Pons (tissue), 1 donor: ENCODE measurements around the gene IFI27L2.

Experiments used
- DNase-seq: peaks from one replicate; pipeline ENCODE4 v3.0.0-alpha.2; 2016; ENCODE audit warnings: low spot score

IFI27L2 gene

GRCh38 chr14:94152676-94153075 lies 23.3 kb upstream of the IFI27L2 start:
- DNase-seq: no peak

- DNase-seq: no peak
These were observed 16.6 kb upstream of the IFI27L2 start for GRCh38 chr14:94145902-94146527.

DNA sequence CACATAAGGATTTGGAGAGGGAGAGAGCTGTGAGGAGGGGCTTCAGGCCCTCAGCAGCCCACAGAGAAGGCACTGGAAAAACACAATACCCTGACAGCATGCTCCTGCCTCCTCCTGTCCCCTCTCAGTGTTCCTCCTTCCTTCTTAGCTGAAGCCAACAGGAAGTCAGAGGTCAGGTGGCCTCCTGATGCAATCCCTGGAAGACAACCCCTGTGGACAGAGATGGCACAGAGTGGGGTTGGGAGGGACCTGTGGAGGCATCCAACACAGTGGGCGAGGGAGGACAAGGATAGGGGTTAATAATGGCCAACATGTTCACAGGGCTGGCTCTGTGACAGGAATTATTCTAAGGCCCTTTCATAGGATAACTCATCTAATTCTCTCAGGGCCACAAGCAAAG lies 15.4 kb upstream of the IFI27L2 start:
- peak; percentile 13 for DNase-seq

GRCh38 chr14:94143711-94144110 lies 14.3 kb upstream of the IFI27L2 start:
- DNase-seq: no peak

DNA sequence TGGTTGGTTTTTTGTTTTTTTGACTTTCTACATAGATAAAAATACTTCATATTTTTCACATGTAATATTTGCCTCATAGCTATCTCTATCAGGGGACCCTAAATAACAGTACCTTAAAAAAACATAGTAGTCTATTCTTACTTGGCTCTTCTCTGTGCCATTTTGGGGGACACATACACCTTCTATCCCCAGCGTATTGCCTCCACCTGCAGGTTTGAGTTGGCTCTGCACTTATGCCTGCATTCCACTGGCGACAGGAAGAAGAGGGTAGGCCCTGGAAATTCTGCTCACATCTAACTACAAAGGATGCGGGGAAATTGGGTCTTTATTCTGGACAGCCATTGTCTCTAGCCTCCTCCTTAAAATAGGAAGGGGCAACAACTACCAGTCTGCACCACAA lies 13.8 kb upstream of the IFI27L2 start:
- no peak for DNase-seq

- DNase-seq: no peak
These were observed 13.4 kb upstream of the IFI27L2 start for GRCh38 chr14:94142836-94143235.

DNA sequence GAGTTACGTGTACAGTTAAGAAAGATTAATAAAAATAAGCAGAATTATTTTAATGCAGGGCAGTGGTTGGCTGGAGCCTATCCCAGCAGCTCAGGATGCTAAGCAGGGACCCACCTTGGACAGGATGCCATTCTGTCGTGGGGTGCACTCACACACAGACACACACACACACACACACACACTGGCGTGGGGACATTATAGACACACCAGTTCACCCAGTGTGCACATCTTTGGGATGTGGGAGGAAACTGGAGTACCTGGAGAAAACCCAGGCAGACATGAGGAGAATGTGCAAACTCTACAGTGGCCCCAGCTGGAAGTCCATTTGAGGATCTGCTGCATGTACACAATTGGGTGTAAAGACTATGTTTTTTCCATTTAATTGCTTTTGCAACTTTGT lies 12.8 kb upstream of the IFI27L2 start:
- no peak for DNase-seq

GRCh38 chr14:94139421-94139820 lies 10.0 kb upstream of the IFI27L2 start:
- DNase-seq: no peak

GRCh38 chr14:94139006-94139405 lies 9.6 kb upstream of the IFI27L2 start:
- no peak for DNase-seq

GRCh38 chr14:94138251-94138650 lies 8.8 kb upstream of the IFI27L2 start:
- DNase-seq: no peak

DNA sequence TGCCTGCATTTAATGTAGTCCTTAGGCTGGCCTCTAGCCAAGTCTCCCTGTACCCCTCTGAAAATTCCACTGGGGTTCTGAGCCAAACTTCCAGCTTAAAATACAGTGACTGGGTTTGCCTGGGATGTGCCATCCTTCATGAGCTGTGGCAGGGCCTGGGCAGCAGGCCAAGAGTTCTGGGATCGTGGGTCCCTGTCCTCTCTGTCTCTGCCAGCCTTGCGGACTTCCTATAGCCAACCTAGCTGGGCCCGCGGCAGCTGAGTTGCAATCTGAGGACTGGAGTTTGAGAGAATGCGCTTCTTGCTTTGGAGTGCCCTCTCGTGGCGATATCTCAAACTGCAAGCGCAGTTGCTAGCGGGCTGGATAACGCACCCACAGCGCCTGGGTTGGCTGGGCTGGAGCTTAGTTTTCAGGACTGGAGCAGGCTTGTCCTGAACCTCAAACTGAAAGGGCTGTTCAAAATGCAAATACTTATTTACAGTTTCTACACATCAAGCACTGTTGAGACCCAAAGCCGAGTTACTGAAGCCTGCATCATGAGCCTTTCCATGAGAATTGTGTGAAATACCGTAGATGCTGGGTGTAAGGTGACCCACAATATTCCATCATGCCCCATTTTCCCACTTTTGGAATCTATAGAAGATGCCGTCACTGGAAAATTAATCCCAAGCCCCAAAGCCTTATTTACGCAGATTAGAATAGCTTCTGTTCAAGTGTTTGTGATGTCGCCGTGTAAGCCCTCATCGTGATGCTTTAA lies 7.3 kb upstream of the IFI27L2 start:
- DNase-seq: peak; percentile 86

- no peak for DNase-seq
These were observed 6.1 kb upstream of the IFI27L2 start for GRCh38 chr14:94135476-94135875.

GRCh38 chr14:94132285-94132887 lies 3.0 kb upstream of the IFI27L2 start:
- peak; percentile 90 for DNase-seq

- DNase-seq: peak; percentile 70
These were observed 482 bp upstream of the IFI27L2 start for GRCh38 chr14:94129758-94130414.

- no peak for DNase-seq
These were observed 1.1 kb downstream of the IFI27L2 start for GRCh38 chr14:94128216-94128839.

- DNase-seq: no peak
These were observed 2.1 kb downstream of the IFI27L2 start for GRCh38 chr14:94127330-94127729.

DNA sequence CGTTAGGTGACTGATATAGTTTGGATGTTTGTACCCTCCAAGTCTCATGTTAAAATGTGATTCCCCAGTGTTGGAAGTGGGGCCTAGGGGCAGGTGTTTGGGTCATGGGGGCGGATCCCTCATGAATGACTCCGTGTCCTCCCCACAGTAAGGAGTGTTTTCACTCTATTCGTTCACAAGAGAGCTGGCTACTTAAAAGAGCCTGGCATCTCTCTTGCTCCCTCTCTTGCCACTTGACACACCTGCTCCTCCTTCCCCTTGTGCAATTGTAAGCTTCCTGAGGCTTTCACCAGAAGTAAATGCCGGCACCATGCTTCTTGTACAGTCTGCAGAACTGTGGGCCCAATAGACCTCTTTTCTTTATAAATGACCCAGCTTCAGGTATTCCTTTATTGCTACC lies 2.6 kb downstream of the IFI27L2 start:
- DNase-seq: no peak

GRCh38 chr14:94126419-94126677 lies 3.1 kb downstream of the IFI27L2 start:
- DNase-seq: no peak

GRCh38 chr14:94125659-94126418 lies 3.6 kb downstream of the IFI27L2 start:
- no peak for DNase-seq

GRCh38 chr14:94124582-94125377 lies 4.6 kb downstream of the IFI27L2 start:
- DNase-seq: no peak

DNA sequence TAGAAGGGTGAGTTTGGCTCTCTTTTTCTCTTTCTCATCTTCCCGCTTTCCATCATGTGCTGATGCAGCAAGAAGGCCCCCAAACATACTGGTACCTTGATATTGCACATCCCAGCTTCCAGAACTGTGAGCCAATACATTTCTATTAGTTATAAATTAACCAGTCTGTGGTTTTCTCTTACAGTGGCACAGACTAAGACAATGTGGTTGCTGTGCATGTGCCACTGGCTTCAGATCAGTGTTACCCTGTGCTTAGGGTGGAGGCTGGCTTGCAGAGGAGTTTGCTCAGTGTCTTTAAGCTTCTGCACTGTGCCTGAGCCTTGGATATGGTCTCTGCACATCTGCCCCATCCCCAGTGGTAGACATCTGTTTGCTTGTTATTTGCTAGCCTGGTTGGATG lies 5.5 kb downstream of the IFI27L2 start:
- no peak for DNase-seq
